DOHH2 (cell line): Measurements from ENCODE around the gene IP6K1.

Experiments
- EZH2phosphoT487 ChIP-seq: fragments of 200-600 bp; sonication (generic); IDR thresholded peaks from 2 replicates; pipeline ENCODE4 v1.6.1; 2017; ENCODE audit warnings: borderline replicate concordance, mild to moderate bottlenecking, antibody characterized with exemption, low read length, moderate library complexity, mixed read lengths
- TF ChIP-seq, protein P1 (sequence below): fragments of 200-600 bp; sonication (generic); IDR thresholded peaks from one replicate; pipeline ENCODE4 v1.5.1; 2014; ENCODE audit warnings: antibody characterized with exemption, mild to moderate bottlenecking, low read depth, low read length; ENCODE audit not compliant: poor library complexity, severe bottlenecking

DNA sequence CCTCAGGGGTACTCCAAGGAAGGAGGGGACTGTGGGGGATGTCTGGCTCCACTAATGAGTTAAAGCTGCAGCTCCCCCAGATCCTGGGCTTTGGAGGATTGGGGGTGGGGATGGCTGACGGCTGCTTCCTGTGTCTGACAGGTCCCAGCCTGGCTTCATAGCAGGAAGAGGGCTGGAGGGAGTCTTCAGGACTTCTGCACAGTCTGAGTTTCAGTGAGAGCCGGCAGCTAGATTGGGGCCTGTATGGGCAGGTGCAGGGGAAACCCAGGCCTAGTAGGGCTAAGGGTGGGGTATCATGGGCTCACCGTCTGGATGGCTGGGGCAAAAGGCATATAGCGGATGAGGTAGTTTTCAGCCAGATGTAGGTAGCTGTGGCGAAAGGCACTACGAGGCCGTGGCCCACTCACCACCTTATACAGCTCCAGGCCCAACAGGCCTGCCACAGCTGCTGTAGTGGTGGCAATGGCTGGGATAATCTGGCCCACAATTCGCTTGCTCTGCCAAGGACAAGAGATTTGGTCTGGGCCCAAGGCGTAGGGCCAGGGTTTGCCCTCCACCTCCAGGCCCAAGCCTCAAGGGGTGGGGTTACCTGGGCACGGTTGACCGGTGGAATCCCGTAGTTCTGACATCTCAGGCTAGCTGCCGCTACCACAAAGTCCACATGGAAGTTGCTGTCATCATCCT, 21.2 kb upstream of the IP6K1 start:
- TF ChIP-seq, protein P1, sequence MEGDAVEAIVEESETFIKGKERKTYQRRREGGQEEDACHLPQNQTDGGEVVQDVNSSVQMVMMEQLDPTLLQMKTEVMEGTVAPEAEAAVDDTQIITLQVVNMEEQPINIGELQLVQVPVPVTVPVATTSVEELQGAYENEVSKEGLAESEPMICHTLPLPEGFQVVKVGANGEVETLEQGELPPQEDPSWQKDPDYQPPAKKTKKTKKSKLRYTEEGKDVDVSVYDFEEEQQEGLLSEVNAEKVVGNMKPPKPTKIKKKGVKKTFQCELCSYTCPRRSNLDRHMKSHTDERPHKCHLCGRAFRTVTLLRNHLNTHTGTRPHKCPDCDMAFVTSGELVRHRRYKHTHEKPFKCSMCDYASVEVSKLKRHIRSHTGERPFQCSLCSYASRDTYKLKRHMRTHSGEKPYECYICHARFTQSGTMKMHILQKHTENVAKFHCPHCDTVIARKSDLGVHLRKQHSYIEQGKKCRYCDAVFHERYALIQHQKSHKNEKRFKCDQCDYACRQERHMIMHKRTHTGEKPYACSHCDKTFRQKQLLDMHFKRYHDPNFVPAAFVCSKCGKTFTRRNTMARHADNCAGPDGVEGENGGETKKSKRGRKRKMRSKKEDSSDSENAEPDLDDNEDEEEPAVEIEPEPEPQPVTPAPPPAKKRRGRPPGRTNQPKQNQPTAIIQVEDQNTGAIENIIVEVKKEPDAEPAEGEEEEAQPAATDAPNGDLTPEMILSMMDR: no peak
- no peak for TF ChIP-seq EZH2phosphoT487
